CD14-positive monocyte (primary cell): Measurements from ENCODE around the gene SF3B3. TPM values are rescaled to one million over a fixed set of nuclear protein-coding genes. Genes with fewer than 3 reads are reported as not detected.

Experiments used
- DNase-seq, 3 donors: peaks; one replicate each; pipeline ENCODE4 v3.0.0-alpha.2; 2011 to 2022
- H2AFZ ChIP-seq: 2 replicates; pipeline ENCODE4 v1.6.0; 2012; ENCODE audit warnings: mild to moderate bottlenecking, low read depth, low read length, inconsistent platforms; ENCODE audit not compliant: insufficient read depth, poor library complexity, severe bottlenecking
- H3K27ac ChIP-seq, 2 donors: 1 replicate in 1 of 2; 2 replicates in 1 of 2; pipeline ENCODE4 v1.5.1; 2012 to 2013; ENCODE audit warnings: low read length in 2 of 2, control low read depth in 1 of 2, inconsistent platforms in 1 of 2, low read depth in 1 of 2, mild to moderate bottlenecking in 1 of 2
- H3K27me3 ChIP-seq, 2 donors: one replicate each; pipeline versions ENCODE4 v1.6.0 to v1.6.1; 2011 to 2013; ENCODE audit warnings: low read length in 2 of 2; ENCODE audit not compliant: control insufficient read depth in 2 of 2, insufficient read depth in 2 of 2
- H3K36me3 ChIP-seq, 2 donors: replicated peaks in 1 of 2; 1 replicate in 1 of 2; 2 replicates in 1 of 2; pipeline versions ENCODE4 v1.5.1 to v1.6.1; 2012 to 2013; ENCODE audit warnings: low read length in 2 of 2, control low read depth in 1 of 2, inconsistent platforms in 1 of 2, mild to moderate bottlenecking in 1 of 2; ENCODE audit not compliant: insufficient read depth in 2 of 2, control insufficient read depth in 1 of 2
- H3K4me1 ChIP-seq, 2 donors: 1 replicate in 1 of 2; 2 replicates in 1 of 2; pipeline versions ENCODE4 v1.5.1 to v1.6.1; 2012 to 2013; ENCODE audit warnings: low read length in 2 of 2, control low read depth in 1 of 2, inconsistent platforms in 1 of 2, mild to moderate bottlenecking in 1 of 2, moderate library complexity in 1 of 2; ENCODE audit not compliant: insufficient read depth in 2 of 2, control insufficient read depth in 1 of 2
- H3K4me2 ChIP-seq: replicated peaks from 2 replicates; pipeline ENCODE3; 2012; ENCODE audit warnings: low read length, moderate library complexity, mild to moderate bottlenecking; ENCODE audit not compliant: poor library complexity, severe bottlenecking; ENCODE audit errors: extremely low read depth
- H3K4me3 ChIP-seq, 3 experiments: fragments of 200-600 bp in 1 of 3; sonication (generic) in 1 of 3; replicated peaks in 1 of 3; 1 replicate in 2 of 3; 2 replicates in 1 of 3; pipeline ENCODE4 v1.5.1; 2011 to 2013; ENCODE audit warnings: low read length in 3 of 3, mild to moderate bottlenecking in 3 of 3, control low read depth in 2 of 3, low read depth in 2 of 3, inconsistent platforms in 1 of 3, moderate library complexity in 1 of 3
- H3K79me2 ChIP-seq: 2 replicates; pipeline ENCODE4 v1.6.0; 2012; ENCODE audit warnings: mild to moderate bottlenecking, control low read depth, inconsistent platforms, low read length, moderate library complexity; ENCODE audit not compliant: insufficient read depth
- H3K9ac ChIP-seq: 2 replicates; pipeline ENCODE4 v1.6.0; 2017; ENCODE audit warnings: low read length, mild to moderate bottlenecking; ENCODE audit not compliant: insufficient read depth, poor library complexity, severe bottlenecking
- H3K9me3 ChIP-seq, 2 donors: replicated peaks in 1 of 2; 1 replicate in 1 of 2; 2 replicates in 1 of 2; pipeline versions ENCODE4 v1.5.1 to v1.6.1; 2012 to 2013; ENCODE audit warnings: low read length in 2 of 2, control low read depth in 1 of 2; ENCODE audit not compliant: control insufficient read depth in 1 of 2, insufficient read depth in 1 of 2
- H4K20me1 ChIP-seq: 2 replicates; pipeline ENCODE4 v1.6.0; 2012; ENCODE audit warnings: mild to moderate bottlenecking, low read length, control low read depth, moderate library complexity; ENCODE audit not compliant: insufficient read depth
- H3K27ac Mint-ChIP-seq, 7 donors: one replicate each; pipeline ENCODE4 v1.8.0; 2020; ENCODE audit warnings: mild to moderate bottlenecking in 7 of 7, mixed read lengths in 7 of 7, moderate library complexity in 6 of 7, inconsistent platforms in 2 of 7
- H3K27me3 Mint-ChIP-seq, 3 donors: one replicate each; pipeline ENCODE4 v1.8.0; 2021 to 2022; ENCODE audit warnings: low read depth in 3 of 3, mild to moderate bottlenecking in 3 of 3, mixed read lengths in 3 of 3, moderate library complexity in 3 of 3, inconsistent platforms in 1 of 3
- H3K36me3 Mint-ChIP-seq, 2 donors: one replicate each; pipeline ENCODE4 v1.8.0; 2020; ENCODE audit warnings: mixed read lengths in 2 of 2, inconsistent platforms in 1 of 2, mild to moderate bottlenecking in 1 of 2
- H3K4me1 Mint-ChIP-seq: one replicate; pipeline ENCODE4 v1.8.0; 2020; ENCODE audit warnings: mild to moderate bottlenecking, mixed read lengths
- H3K4me3 Mint-ChIP-seq, 2 donors: one replicate each; pipeline ENCODE4 v1.8.0; 2020; ENCODE audit warnings: mild to moderate bottlenecking in 2 of 2, mixed read lengths in 2 of 2, moderate library complexity in 1 of 2
- H3K9me3 Mint-ChIP-seq, 7 donors: one replicate each; pipeline ENCODE4 v1.8.0; 2020 to 2022; ENCODE audit warnings: mixed read lengths in 7 of 7, mild to moderate bottlenecking in 6 of 7, moderate library complexity in 6 of 7, inconsistent platforms in 2 of 7
- WGBS: methylation state at CpG from one replicate; pipeline ENCODE4 v1.1.5; 2013; ENCODE audit warnings: missing lambda C conversion rate; ENCODE audit not compliant: insufficient coverage; 5-methylcytosine and 5-hydroxymethylcytosine counted together
- intact Hi-C, 2 donors: fragments of 100-400 bp; cut with micrococcal nuclease; formaldehyde crosslinking; loops; one replicate each; pipeline versions ENCODE4 v1.15.0 to v1.15.1; 2023
- polyA plus RNA-seq, 3 donors: library from polyadenylated mRNA; depleted of rRNA in 1 of 3; unstranded in 2 of 3; stranded (reverse) in 1 of 3; fragments of 300-500 nt in 2 of 3; fragments of >200 nt in 1 of 3; fragmentation: Illumina TruSeq in 2 of 3; gene quantifications; 1 replicate in 2 of 3; 2 replicates in 1 of 3; pipeline ENCODE4 v1.2.3, GENCODE V29; 2012 to 2021
- TF ChIP-seq, protein P1 (sequence below): fragments of 200-600 bp; IDR thresholded peaks from one replicate; pipeline ENCODE4 v1.8.0; 2022; ENCODE audit warnings: antibody characterized with exemption, mild to moderate bottlenecking

Gene SF3B3
- polyA plus RNA-seq, 3 donors: 34.2 to 52.3 (median 42.1) TPM

DNA sequence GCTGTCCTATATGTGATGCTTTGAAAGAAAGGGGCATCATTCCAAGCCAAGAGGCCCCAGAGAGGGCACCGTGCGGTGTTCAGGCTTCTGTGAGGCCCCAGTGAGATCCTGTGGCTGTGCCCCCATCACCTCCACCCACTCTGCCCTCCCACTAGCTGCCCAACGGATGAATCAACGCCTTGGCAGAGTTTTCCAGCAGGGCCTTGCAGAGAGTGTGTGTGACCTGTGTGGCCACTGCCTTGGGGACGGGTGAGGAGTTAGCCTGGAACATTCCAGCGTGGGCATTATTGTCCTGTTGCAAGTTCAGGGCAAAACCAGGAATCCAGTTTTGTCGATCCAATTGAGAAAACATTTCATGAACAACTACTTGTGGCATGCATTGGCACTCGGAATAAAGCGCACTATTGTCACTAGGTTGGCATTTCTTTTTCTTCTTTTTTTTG is 53.7 kb downstream of the SF3B3 start:
- 71% methylated on average over 6 of the region's 9 CpGs for WGBS
- Mint-ChIP-seq H3K36me3 (peaks cover 21 to 27% of the 10 kb centered on the region in 2 donors), H3K4me1 (peaks cover 21% of the 10 kb centered on the region), H3K27ac (peak overlapping the region in 1 of 7 donors; percentile 74), H3K4me3 (no peak overlapping the region), H3K27me3 (no peaks in the 10 kb centered on the region), H3K9me3 (peaks cover 0 to 2% (median 0%) of the 10 kb centered on the region in 7 donors)
- no peak for DNase-seq
- no peak overlapping the region for H3K27ac ChIP-seq
- peaks cover 8% of the 10 kb centered on the region for H4K20me1 ChIP-seq
- no peak overlapping the region for H3K9ac ChIP-seq
- peaks cover 17 to 32% of the 10 kb centered on the region in 2 donors for H3K36me3 ChIP-seq
- no peaks in the 10 kb centered on the region for H3K9me3 ChIP-seq
- no peak overlapping the region for H3K4me2 ChIP-seq
- TF ChIP-seq, protein P1, sequence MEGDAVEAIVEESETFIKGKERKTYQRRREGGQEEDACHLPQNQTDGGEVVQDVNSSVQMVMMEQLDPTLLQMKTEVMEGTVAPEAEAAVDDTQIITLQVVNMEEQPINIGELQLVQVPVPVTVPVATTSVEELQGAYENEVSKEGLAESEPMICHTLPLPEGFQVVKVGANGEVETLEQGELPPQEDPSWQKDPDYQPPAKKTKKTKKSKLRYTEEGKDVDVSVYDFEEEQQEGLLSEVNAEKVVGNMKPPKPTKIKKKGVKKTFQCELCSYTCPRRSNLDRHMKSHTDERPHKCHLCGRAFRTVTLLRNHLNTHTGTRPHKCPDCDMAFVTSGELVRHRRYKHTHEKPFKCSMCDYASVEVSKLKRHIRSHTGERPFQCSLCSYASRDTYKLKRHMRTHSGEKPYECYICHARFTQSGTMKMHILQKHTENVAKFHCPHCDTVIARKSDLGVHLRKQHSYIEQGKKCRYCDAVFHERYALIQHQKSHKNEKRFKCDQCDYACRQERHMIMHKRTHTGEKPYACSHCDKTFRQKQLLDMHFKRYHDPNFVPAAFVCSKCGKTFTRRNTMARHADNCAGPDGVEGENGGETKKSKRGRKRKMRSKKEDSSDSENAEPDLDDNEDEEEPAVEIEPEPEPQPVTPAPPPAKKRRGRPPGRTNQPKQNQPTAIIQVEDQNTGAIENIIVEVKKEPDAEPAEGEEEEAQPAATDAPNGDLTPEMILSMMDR: no peak
- no peaks in the 10 kb centered on the region for H3K27me3 ChIP-seq
- intact Hi-C loops: no loop called here
- H2AFZ ChIP-seq: no peak overlapping the region
- peaks cover 14 to 17% of the 10 kb centered on the region in 2 donors for H3K4me1 ChIP-seq
- no peaks in the 10 kb centered on the region for H3K79me2 ChIP-seq
- H3K4me3 ChIP-seq: no peak overlapping the region

DNA sequence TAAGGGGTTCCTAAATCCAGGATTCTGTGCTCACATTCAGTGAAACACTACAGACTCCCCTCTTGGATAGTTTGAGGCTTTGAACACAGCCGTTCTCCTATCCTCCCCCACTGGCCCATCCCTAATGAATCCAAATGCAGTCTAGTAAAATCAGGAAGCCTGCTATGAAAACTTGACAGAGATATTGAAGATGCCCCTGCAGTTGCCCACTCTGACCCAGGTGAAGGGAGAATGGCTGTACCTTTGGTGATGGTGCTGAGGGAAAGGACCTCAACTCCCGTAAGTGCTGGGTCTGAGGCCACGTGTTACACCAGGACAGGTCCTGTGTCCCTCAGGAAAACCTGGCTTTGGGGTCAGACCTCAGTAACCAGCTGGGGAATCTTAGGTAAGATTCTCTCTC is 54.4 kb downstream of the SF3B3 start:
- intact Hi-C loops: no loop called here
- no peaks in the 10 kb centered on the region for H3K79me2 ChIP-seq
- H3K9ac ChIP-seq: no peak overlapping the region
- Mint-ChIP-seq H3K9me3 (peaks cover 0 to 2% (median 0%) of the 10 kb centered on the region in 7 donors), H3K27ac (no peak overlapping the region), H3K4me1 (peaks cover 21% of the 10 kb centered on the region), H3K4me3 (no peak overlapping the region), H3K27me3 (no peaks in the 10 kb centered on the region), H3K36me3 (peaks cover 14 to 20% of the 10 kb centered on the region in 2 donors)
- H3K4me2 ChIP-seq: no peak overlapping the region
- H3K36me3 ChIP-seq: peaks cover 10 to 24% of the 10 kb centered on the region in 2 donors
- H4K20me1 ChIP-seq: peaks cover 5% of the 10 kb centered on the region
- H3K27me3 ChIP-seq: no peaks in the 10 kb centered on the region
- TF ChIP-seq, protein P1: no peak
- 100% methylated on average over 1 of the region's 3 CpGs for WGBS
- no peak for DNase-seq
- H2AFZ ChIP-seq: no peak overlapping the region
- H3K4me3 ChIP-seq: no peak overlapping the region
- peaks cover 14 to 17% of the 10 kb centered on the region in 2 donors for H3K4me1 ChIP-seq
- H3K27ac ChIP-seq: no peak overlapping the region
- H3K9me3 ChIP-seq: no peaks in the 10 kb centered on the region
